Activated CD8-positive, alpha-beta T cell treated with anti-CD3 and anti-CD28 coated beads, Interleukin-2, amount 10 ng/mL, durations not matched to agents 7 days and 5 days (primary cell): ENCODE measurements around the gene ACIN1. TPM values are rescaled to one million over a fixed set of nuclear protein-coding genes. Genes with fewer than 3 reads are reported as not detected.

ENCODE experiments used
- ATAC-seq: fragments of 150-1000 bp; cut with Tn5 transposase; one replicate; pipeline ENCODE4 v1.10.0; 2021; ENCODE audit warnings: moderate library complexity
- CTCF ChIA-PET: fragments of 350-600 bp; sonication (Branson Sonifier 250); formaldehyde crosslinking; loops from one replicate; lab custom pipeline; 2021; ENCODE audit warnings: antibody characterized with exemption; lab: Charles Lee
- POLR2A ChIA-PET: fragments of 350-600 bp; sonication (Branson Sonifier 250); formaldehyde crosslinking; loops from one replicate; lab custom pipeline; 2021; ENCODE audit warnings: antibody characterized with exemption; lab: Charles Lee
- DNase-seq: peaks from one replicate; pipeline ENCODE4 v3.0.0-alpha.2; 2020
- H3K27ac Mint-ChIP-seq: one replicate; pipeline ENCODE4 v1.8.0; 2021; ENCODE audit warnings: mild to moderate bottlenecking, mixed read lengths
- H3K27me3 Mint-ChIP-seq: one replicate; pipeline ENCODE4 v1.8.0; 2021; ENCODE audit warnings: low read depth, mixed read lengths
- H3K36me3 Mint-ChIP-seq: one replicate; pipeline ENCODE4 v1.8.0; 2021; ENCODE audit warnings: low read depth, mixed read lengths
- H3K4me1 Mint-ChIP-seq: one replicate; pipeline ENCODE4 v1.8.0; 2021; ENCODE audit warnings: low read depth, mixed read lengths
- H3K4me3 Mint-ChIP-seq: one replicate; pipeline ENCODE4 v1.8.0; 2021; ENCODE audit warnings: mild to moderate bottlenecking, mixed read lengths
- H3K9me3 Mint-ChIP-seq: one replicate; pipeline ENCODE4 v1.8.0; 2022; ENCODE audit warnings: mixed read lengths; ENCODE audit not compliant: insufficient read depth
- total RNA-seq, 2 experiments: library from RNA; stranded (reverse); gene quantifications; one replicate each; pipeline ENCODE4 v1.2.3, GENCODE V29; 2021

ACIN1 gene
- total RNA-seq, 2 experiments from 2014 or later: 161 to 177 TPM

- ATAC-seq (no peak), DNase-seq (no peak)
- H3K4me3 Mint-ChIP-seq: peak overlapping the region; percentile 91
- ChIA-PET POLR2A (interaction anchor here (0.8 to 2.9 kb wide), 4 partner anchors 10 to 61 kb away, joined by 3 to 20 read pairs (median 6); partner anchors contain the start of genes ACIN1 and C14orf119), CTCF (interaction anchor here (1.1 to 2.5 kb wide), 8 partner anchors 19 to 104 kb away, joined by 4 to 13 read pairs (median 6); no protein-coding TSS in a partner anchor)
- H3K27me3 Mint-ChIP-seq: no peaks in the 10 kb centered on the region
- peaks cover 41% of the 10 kb centered on the region for H3K4me1 Mint-ChIP-seq
- H3K9me3 Mint-ChIP-seq: no peaks in the 10 kb centered on the region
- H3K36me3 Mint-ChIP-seq: peaks cover 39% of the 10 kb centered on the region
- H3K27ac Mint-ChIP-seq: peak overlapping the region; percentile 96
Measured at GRCh38 chr14:23033251-23033727, 61.6 kb downstream of the ACIN1 start.

- ATAC-seq: no peak
Measured at GRCh38 chr14:23030936-23031335, 64.0 kb downstream of the ACIN1 start.

GRCh38 chr14:23028799-23029198 is 66.1 kb downstream of the ACIN1 start:
- DNase-seq: peak; percentile 38

More at GRCh38 chr14:23030936-23031335, 64.0 kb downstream of the ACIN1 start:
- DNase-seq: no peak
- peaks cover 51% of the 10 kb centered on the region for H3K36me3 Mint-ChIP-seq
- no peaks in the 10 kb centered on the region for H3K9me3 Mint-ChIP-seq
- H3K27me3 Mint-ChIP-seq: no peaks in the 10 kb centered on the region
- H3K4me1 Mint-ChIP-seq: peaks cover 44% of the 10 kb centered on the region
- POLR2A ChIA-PET: interaction anchor here (0.8 to 0.9 kb wide), 2 partner anchors 9 to 24 kb away, joined by 3 to 4 read pairs; no protein-coding TSS in a partner anchor
- no peak overlapping the region for H3K27ac Mint-ChIP-seq
- CTCF ChIA-PET: interaction anchor here (1.0 to 3.9 kb wide), 5 partner anchors 24 to 101 kb away, joined by 3 to 16 read pairs (median 10); partner anchors contain the start of gene CDH24
- H3K4me3 Mint-ChIP-seq: no peak overlapping the region

GRCh38 chr14:23025151-23025814 is 69.7 kb downstream of the ACIN1 start:
- POLR2A ChIA-PET: interaction anchor here (0.6 to 1.7 kb wide), 2 partner anchors 18 to 293 kb away, joined by 3 to 4 read pairs; no protein-coding TSS in a partner anchor
- H3K27ac Mint-ChIP-seq: peak overlapping the region; percentile 40
- DNase-seq (no peak), ATAC-seq (no peak)
- H3K4me1 Mint-ChIP-seq: peaks cover 50% of the 10 kb centered on the region
- no peak overlapping the region for H3K4me3 Mint-ChIP-seq
- no peaks in the 10 kb centered on the region for H3K27me3 Mint-ChIP-seq
- no peaks in the 10 kb centered on the region for H3K9me3 Mint-ChIP-seq
- CTCF ChIA-PET: interaction anchor here (1.4 to 3.5 kb wide), 8 partner anchors 17 to 44 kb away, joined by 4 to 28 read pairs (median 10); partner anchors contain the start of gene CDH24
- H3K36me3 Mint-ChIP-seq: peaks cover 42% of the 10 kb centered on the region

More at GRCh38 chr14:23028799-23029198, 66.1 kb downstream of the ACIN1 start:
- ATAC-seq: peak; percentile 85
- Mint-ChIP-seq H3K4me3 (no peak overlapping the region), H3K27me3 (no peaks in the 10 kb centered on the region), H3K27ac (peak overlapping the region; percentile 4), H3K4me1 (peaks cover 47% of the 10 kb centered on the region), H3K36me3 (peaks cover 63% of the 10 kb centered on the region), H3K9me3 (no peaks in the 10 kb centered on the region)
- CTCF ChIA-PET: interaction anchor here (0.8 to 3.9 kb wide), 9 partner anchors 21 to 56 kb away, joined by 3 to 21 read pairs (median 8); partner anchors contain the start of genes AJUBA and CDH24
- POLR2A ChIA-PET: interaction anchor here (0.9 to 1.4 kb wide), 2 partner anchors 22 to 72 kb away, joined by 3 read pairs; partner anchors contain the start of gene HAUS4

GRCh38 chr14:23024612-23025075 is 70.3 kb downstream of the ACIN1 start:
- peaks cover 50% of the 10 kb centered on the region for H3K4me1 Mint-ChIP-seq
- H3K27me3 Mint-ChIP-seq: no peaks in the 10 kb centered on the region
- no peaks in the 10 kb centered on the region for H3K9me3 Mint-ChIP-seq

GRCh38 chr14:23023795-23024152 is 71.2 kb downstream of the ACIN1 start:
- ChIA-PET POLR2A (interaction anchor here (0.7 to 1.1 kb wide), 3 partner anchors 10 to 16 kb away, joined by 3 read pairs; partner anchors contain the start of gene PSMB5), CTCF (interaction anchor here (1.1 to 3.5 kb wide), 9 partner anchors 17 to 94 kb away, joined by 3 to 28 read pairs (median 10); partner anchors contain the start of gene CDH24)
- Mint-ChIP-seq H3K27me3 (no peaks in the 10 kb centered on the region), H3K36me3 (peaks cover 37% of the 10 kb centered on the region), H3K9me3 (no peaks in the 10 kb centered on the region), H3K4me1 (peaks cover 42% of the 10 kb centered on the region), H3K27ac (peak overlapping the region; percentile 62), H3K4me3 (no peak overlapping the region)
- ATAC-seq (no peak), DNase-seq (no peak)

More at GRCh38 chr14:23024612-23025075, 70.3 kb downstream of the ACIN1 start:
- ChIA-PET CTCF (interaction anchor here (1.1 to 3.5 kb wide), 8 partner anchors 16 to 94 kb away, joined by 4 to 28 read pairs (median 10); partner anchors contain the start of gene CDH24), POLR2A (interaction anchor here (0.6 to 1.7 kb wide), 2 partner anchors 17 to 293 kb away, joined by 3 to 4 read pairs; no protein-coding TSS in a partner anchor)
- Mint-ChIP-seq H3K27ac (no peak overlapping the region), H3K36me3 (peaks cover 42% of the 10 kb centered on the region), H3K4me3 (no peak overlapping the region)
- DNase-seq (no peak), ATAC-seq (no peak)

- no peaks in the 10 kb centered on the region for H3K9me3 Mint-ChIP-seq
- H3K27ac Mint-ChIP-seq: peak overlapping the region; percentile 50
- no peaks in the 10 kb centered on the region for H3K27me3 Mint-ChIP-seq
- H3K4me1 Mint-ChIP-seq: peaks cover 38% of the 10 kb centered on the region
- ChIA-PET POLR2A (interaction anchor here (0.7 to 2.1 kb wide), 4 partner anchors 10 to 17 kb away, joined by 3 to 9 read pairs (median 3); partner anchors contain the start of gene PSMB5), CTCF (interaction anchor here (1.1 to 3.5 kb wide), 9 partner anchors 16 to 93 kb away, joined by 3 to 28 read pairs (median 10); partner anchors contain the start of gene CDH24)
- H3K4me3 Mint-ChIP-seq: no peak overlapping the region
- H3K36me3 Mint-ChIP-seq: peaks cover 35% of the 10 kb centered on the region
- ATAC-seq (no peak), DNase-seq (no peak)
Measured at GRCh38 chr14:23023022-23023794, 71.7 kb downstream of the ACIN1 start.

- POLR2A ChIA-PET: interaction anchor here (1.0 to 2.1 kb wide), 2 partner anchors 9 to 15 kb away, joined by 4 to 9 read pairs; no protein-coding TSS in a partner anchor
- peaks cover 28% of the 10 kb centered on the region for H3K36me3 Mint-ChIP-seq
Measured at GRCh38 chr14:23021889-23022442, 73.0 kb downstream of the ACIN1 start.

GRCh38 chr14:23021434-23021833 is 73.5 kb downstream of the ACIN1 start:
- no peak overlapping the region for H3K27ac Mint-ChIP-seq
- DNase-seq (no peak), ATAC-seq (no peak)
- no peak overlapping the region for H3K4me3 Mint-ChIP-seq
- ChIA-PET CTCF (interaction anchor here (0.8 to 2.1 kb wide), 9 partner anchors 8 to 47 kb away, joined by 4 to 14 read pairs (median 5); partner anchors contain the start of gene CDH24), POLR2A (interaction anchor here (1.0 to 2.1 kb wide), 2 partner anchors 10 to 14 kb away, joined by 4 to 9 read pairs; no protein-coding TSS in a partner anchor)
- H3K9me3 Mint-ChIP-seq: no peaks in the 10 kb centered on the region
- H3K27me3 Mint-ChIP-seq: no peaks in the 10 kb centered on the region
- H3K4me1 Mint-ChIP-seq: peaks cover 35% of the 10 kb centered on the region
- peaks cover 28% of the 10 kb centered on the region for H3K36me3 Mint-ChIP-seq

More at GRCh38 chr14:23021889-23022442, 73.0 kb downstream of the ACIN1 start:
- Mint-ChIP-seq H3K27ac (no peak overlapping the region), H3K4me3 (no peak overlapping the region), H3K9me3 (no peaks in the 10 kb centered on the region), H3K27me3 (no peaks in the 10 kb centered on the region), H3K4me1 (peaks cover 35% of the 10 kb centered on the region)
- CTCF ChIA-PET: interaction anchor here (0.8 to 2.1 kb wide), 8 partner anchors 9 to 47 kb away, joined by 3 to 14 read pairs (median 5); partner anchors contain the start of gene CDH24
- no peak for ATAC-seq
- DNase-seq: no peak
